NCI-H1417 treated with DMSO at 0.1 percent for 48 hours (cell line): Measurements from ENCODE around the gene SMAP1.

ENCODE experiments used
- DNase-seq: peaks from one replicate; lab custom pipeline; 2025; lab: John Stamatoyannopoulos, UW

Gene SMAP1

DNA sequence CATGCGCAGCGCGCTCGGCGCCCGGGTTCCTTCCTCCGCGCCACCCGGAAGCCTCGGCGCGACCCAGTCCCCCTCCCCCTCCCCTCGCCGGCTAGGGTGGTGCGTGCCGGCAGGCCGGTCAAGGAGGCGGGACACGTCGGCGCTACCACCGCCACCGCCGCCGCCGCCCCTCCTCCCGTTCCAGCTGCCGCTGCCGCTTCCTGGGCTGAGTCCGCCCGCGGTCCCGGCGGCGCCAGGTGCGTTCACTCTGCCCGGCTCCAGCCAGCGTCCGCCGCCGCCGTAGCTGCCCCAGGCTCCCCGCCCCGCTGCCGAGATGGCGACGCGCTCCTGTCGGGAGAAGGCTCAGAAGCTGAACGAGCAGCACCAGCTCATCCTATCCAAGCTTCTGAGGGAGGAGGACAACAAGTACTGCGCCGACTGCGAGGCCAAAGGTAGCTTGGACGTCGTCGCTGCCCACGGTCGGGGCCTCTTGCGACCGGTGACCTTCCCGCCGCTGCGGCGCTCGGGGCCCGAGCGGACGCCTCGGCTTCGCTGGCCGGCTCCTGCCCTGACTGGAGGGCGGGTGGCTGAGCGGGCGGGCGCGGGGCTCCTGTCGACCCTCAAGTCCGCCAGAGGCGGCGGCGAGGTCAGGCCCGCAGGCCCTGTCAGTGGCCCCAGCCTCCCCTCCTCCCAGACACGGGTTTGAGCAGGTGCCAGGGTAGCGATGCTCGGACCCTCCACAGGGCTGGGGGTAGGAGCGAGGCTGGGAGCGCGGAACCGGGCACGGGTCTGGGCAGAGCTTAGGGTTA lies at the start of gene SMAP1:
Gene SMAP1 (plus strand): TSS at position 173 of the 788 bp plus-strand sequence. CDS start 141 bp downstream, at position 314.
- peak; percentile 70 for DNase-seq

DNA sequence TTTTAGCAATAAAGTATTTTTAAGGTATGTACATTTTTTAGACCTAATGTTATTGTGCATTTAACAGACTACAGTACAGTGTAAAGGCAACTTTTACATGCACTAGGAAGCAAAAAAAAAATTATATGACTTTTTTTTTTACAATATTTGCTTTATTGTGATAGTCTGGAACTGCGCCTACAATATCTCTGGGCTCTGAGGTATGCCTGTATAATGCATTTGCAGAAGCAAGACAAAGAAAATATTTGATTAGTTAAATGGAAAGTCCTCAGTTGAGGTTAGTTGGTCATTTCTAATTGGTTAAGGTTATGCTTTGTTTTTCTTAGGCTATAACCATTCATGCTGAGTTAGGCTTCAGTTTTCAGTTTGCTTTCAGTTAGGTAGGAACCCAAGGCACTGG lies 46.9 kb upstream of the SMAP1 start:
- no peak for DNase-seq

DNA sequence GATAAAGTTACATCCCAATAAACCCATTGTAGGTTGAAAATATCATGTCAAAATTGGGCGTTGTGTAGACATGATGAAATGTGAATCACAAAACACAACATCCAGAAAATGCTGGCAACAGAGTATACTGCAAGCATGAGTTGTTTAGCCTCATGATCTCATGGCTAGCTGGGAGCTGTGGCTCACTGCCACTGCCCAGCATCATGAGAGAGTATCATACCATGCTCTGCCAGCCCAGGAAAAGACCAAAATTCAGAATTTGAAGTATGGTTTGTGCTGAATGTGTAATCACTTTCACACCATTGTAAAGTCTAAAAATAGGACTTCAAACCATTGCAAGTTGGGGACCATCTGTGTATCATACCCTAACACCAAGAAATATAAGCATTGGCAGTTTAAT lies 45.2 kb upstream of the SMAP1 start:
- DNase-seq, result no peak

- no peak for DNase-seq
Observed at GRCh38 chr6:70625436-70625835, 42.2 kb upstream of the SMAP1 start.

DNA sequence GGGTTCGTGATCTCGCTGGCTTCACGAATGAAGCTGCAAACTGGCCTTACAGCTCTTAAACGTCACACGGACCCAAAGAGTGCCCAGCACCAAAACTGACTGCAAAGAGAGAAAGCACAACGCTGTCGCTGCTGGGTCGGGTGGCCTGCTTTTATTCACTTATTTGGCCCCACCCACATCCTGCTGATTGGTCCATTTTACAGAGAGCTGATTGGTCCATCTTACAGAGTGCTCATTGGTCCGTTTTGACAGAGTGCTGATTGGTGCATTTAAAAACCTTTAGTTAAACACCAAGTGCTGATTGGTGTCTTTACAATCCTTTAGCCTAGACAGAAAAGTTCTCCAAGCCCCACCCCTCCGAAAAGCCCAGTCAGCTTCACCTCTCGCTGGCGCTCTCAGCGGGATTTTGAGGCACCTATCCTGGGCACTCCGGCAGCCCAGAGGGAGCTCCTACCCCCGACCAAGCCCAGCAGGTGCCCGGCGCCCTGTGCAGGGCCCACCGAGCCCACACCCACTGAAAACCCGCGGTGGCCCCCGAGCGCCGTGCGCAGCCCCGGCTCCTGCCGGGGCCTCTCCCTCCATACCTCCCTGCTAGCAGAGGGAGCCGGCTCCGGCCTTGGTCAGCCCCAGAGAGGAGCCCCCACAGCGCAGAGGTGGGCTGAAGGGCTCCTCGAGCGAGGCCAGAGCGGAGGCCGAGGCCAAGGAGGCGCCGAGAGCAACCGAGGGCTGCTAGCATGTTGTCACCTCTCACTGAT lies 40.0 kb upstream of the SMAP1 start:
- DNase-seq, result no peak

GRCh38 chr6:70629929-70630328 lies 37.8 kb upstream of the SMAP1 start:
- no peak for DNase-seq

GRCh38 chr6:70633870-70634269 lies 33.8 kb upstream of the SMAP1 start:
- no peak for DNase-seq

DNA sequence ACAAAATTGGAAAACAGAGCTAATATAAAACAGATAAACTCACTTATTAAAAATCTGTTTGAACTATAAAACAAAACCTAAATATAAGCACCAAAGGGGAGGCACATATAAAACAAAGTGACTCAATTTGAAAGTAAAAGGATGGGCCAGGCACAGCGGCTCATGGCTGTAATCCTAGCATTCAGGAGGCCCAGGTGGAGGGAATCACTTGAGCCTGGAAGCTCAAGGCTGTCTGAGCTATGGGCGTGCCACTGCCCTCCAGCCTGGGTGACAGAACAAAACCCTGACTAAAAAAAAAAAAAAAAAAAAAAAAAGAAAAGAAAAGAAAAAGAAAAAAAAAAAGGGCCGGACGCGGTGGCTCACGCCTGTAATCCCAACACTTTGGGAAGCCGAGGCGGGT lies 31.1 kb upstream of the SMAP1 start:
- no peak for DNase-seq

GRCh38 chr6:70638468-70638867 lies 29.2 kb upstream of the SMAP1 start:
- no peak for DNase-seq

- DNase-seq, result no peak
Observed at GRCh38 chr6:70651326-70651905, 16.3 kb upstream of the SMAP1 start.

DNA sequence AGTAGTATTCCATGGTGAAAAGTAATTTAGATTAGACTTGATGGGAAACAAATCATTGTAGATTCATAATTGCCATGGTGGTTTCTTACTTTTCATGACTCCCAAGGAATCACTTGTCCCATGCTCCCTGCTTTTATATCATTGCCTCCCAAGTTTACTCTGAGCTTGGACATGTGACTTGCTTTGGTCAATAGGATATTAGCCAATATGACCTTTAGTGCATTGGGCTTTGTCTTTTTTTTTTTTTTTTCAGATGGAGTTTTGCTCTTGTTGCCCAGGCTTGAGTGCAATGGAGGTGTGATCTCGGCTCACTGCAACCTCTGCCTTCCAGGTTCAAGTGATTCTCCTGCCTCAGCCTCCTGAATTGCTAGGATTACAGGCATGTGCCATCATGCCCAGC lies 15.5 kb upstream of the SMAP1 start:
- no peak for DNase-seq

DNA sequence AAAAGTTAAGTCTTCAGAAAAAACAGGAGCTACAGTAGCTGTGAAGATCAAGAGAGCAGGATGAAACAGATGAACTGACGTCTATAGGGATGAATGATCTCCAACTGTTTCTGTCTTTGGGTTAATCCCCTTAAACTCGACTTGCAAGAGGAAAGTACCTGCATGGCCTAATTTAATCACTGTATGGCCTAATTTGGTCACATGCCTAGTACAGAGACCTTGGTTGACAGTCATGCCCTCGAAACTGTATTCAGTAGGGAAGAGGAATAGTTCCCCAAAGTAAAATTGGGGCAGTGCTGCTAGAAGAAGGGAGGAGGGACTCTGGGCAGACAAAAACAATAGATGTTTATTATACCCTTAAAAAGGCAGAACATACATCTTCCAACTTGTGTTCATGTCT lies 10.0 kb upstream of the SMAP1 start:
- DNase-seq, result no peak

GRCh38 chr6:70663881-70664466 lies 3.7 kb upstream of the SMAP1 start:
- DNase-seq, result no peak

- no peak for DNase-seq
Observed at GRCh38 chr6:70666706-70667105, 977 bp upstream of the SMAP1 start.

- no peak for DNase-seq
Observed at GRCh38 chr6:70667256-70667710, 400 bp upstream of the SMAP1 start.

DNA sequence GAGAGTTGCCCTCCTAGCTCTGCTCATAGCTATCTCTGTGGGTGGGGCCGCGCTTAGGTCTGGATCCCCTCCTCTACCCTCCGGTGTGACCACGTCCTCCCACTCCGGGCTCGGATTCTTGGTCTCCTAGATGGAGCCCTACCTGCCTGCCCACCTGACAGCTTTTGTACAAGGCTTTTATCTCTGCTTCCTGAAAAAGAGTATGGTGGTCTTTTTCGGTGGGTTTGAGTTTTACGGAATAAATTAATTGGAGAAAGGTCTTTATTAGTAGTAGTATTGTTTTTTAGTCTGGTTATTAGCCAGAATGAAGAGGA lies 773 bp downstream of the SMAP1 start:
- no peak for DNase-seq

- no peak for DNase-seq
Observed at GRCh38 chr6:70669133-70669532, 1.4 kb downstream of the SMAP1 start.

DNA sequence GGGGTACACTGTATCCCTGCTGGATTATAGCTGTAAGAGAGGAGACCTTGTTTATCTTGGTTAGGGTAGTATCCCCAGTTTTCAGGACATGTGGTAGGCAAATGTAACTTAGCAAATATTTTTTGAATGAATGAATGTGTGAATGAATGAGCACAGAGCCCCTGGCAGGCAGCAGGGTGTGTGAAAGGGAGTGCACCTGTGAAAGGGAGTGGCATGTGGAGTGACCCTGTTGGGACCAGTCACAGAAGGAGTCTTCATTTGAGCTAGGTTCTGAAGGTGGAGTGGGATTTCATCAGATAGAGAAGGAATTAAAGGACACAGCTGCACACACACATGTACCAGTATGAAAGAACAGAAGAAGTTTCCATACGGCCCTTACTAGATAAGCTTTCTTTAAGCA lies 4.9 kb downstream of the SMAP1 start:
- no peak for DNase-seq

- no peak for DNase-seq
Observed at GRCh38 chr6:70673054-70673453, 5.4 kb downstream of the SMAP1 start.

DNA sequence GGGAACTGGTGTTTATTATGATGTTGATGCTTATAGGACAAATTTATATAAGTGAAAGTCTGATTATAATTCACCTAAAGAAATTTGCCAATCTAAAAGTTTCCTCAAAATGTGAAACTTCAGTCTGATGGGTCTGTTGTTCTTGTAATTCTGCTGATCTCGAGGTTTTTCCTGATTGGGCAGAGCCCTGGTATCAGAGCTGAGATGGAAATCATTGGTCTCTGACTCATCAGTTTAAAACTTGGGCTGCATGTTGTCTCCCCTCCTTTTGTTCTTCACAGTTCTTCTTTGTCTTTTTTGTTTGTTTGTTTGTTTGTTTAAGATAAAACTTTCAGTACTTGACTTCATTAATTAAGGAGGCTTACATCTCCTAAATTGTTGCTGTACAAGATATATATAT lies 5.9 kb downstream of the SMAP1 start:
- no peak for DNase-seq

- no peak for DNase-seq
Observed at GRCh38 chr6:70675822-70676221, 8.1 kb downstream of the SMAP1 start.

GRCh38 chr6:70676821-70677220 lies 9.1 kb downstream of the SMAP1 start:
- no peak for DNase-seq

DNA sequence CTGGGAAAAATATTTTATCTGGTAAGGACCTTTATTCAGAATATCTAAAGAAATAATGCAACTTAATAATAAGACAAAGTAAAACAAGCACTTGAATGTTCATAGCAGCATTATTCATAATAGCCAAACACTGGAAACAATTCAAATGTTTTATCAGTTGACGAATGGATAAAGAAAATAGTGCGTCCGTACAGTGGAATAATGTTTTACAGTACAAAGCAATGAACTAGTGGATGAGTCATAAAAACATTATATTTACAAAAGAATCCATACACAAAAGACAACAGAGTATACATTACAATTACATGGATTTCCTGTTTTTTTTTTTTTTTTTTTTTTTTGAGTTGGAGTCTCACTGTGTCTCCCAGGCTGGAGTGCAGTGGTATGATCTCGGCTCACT lies 12.7 kb downstream of the SMAP1 start:
- no peak for DNase-seq
